Activated CD4-positive, alpha-beta T cell treated with anti-CD3 and anti-CD28 coated beads, Interleukin-2, amount 50 U/mL, for 24 hours (primary cell): ENCODE data around the gene STK11.
"Not testable (repeated sequence)": the region's sequence is repeated elsewhere in the genome, so short reads cannot be mapped to it uniquely, and the experiment has no call there.

Experiments
- DNase-seq, 2 donors: peaks; one replicate each; pipeline ENCODE4 v3.0.0-alpha.2; 2020; ENCODE audit warnings: low read depth in 1 of 2, low spot score in 1 of 2

STK11 gene

DNA sequence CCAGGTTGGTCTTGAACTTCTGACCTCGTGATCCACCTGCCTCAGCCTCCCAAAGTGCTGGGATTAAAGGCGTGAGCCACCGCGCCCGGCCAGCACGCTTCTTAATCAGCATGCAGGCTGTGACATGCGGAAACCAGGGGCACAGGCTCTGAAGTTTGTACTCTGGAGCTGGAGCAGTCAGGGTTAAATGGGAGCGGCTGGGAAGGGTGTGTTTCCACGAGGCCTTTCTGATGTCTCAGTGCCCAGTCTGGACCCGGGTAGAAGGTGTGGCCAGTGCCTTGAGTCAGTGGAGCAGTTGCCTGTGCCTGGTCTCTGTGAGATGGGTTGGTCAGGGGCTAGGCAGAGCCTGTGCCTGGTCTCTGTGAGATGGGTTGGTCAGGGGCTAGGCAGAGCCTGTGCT is 3.3 kb downstream of the STK11 start:
- DNase-seq = not testable (repeated sequence)

DNA sequence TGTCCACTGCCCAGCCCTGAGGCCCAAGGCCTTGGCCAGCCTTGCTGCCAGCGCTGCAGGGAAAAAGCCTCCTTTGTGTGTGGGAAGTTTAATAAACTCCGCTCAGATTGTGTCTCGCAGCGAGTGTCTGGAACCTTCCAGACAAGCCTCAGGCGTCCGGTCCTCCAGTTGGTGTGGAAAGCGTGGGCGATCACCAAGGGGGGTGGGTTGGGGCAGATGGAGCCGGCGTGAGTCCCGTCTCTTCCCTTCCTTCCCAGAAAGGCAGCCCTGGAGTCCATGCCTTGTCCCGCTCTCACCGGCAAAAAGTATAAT is 4.6 kb downstream of the STK11 start:
- DNase-seq = no peak

DNA sequence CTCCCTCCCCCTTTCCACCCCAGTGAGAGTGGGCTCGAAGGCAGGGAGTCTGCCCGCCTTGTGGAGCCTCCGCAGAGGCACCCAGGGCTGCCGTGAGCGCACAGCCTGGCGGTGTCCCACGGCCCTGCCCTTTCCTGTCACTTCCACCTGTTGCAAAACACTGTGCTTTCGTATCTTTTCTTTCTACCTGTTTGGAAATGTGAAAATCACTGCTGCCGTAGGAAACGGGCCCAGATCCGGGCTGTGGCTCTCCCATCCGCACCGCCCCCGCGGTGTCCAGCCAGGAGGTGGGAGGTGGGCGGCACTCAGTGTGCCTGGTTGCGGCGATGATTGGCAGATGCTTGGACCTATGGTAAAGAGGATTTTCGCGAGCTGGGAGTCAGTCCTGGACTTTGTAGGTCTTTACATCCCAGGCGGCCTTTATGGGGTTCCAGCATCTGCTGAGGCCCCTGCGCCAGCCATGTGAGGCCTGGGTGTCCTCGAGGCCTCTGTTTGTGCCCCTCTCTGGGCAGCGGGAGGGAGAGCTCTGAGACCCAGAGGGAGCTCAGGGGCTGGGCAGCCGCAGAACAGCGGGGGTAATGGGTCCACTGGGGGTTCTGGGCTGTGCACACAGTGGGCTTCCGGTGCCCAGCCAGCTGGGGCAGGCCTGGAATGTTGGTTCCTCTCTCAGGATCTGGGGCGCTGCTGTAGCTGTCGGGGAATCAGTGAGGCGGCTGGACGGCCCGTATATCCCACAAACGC is 6.1 kb downstream of the STK11 start:
- no peak for DNase-seq

DNA sequence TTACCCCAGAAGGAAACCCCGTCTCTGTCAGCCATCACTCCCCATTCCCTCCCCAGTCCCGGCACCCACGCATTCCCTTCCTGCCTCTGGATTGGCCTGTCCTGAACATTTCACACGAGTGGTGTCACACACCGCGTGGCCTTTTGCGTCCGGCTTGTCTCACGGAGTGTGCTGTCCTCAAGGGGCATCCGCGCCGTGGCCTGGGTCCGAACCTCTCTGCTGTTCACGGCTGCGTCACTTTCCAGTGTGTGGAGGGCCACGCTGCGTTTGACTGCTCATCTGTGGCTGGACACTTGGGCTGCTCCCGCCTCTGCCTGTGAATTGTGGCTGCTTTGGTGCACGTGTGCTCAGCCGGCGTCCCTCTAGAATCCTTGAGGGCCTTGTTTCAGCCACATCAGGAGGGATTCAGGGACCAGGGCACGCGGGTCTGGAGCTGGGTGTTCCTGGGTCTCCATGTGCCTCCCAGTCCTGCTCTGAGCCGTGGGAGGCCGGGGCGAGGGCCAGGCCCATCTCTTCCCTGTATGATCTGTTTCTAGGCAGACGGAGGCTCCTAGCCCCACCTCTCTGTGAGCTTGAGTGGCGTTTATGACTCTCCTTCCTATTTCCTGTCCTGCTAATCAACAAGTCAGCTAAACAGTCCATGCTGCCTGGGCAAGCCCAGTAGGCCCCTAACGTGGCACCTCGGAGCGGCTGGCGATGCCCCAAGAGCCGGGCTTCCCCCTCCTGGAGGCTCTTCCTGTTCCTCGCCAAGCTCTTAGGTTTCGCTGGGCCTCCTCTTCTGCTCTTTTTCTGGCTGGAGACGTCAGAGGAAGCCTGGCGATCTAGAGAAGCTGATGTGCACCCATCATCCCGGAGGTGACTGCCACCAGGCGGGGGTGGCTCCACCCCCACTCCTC is 8.1 kb downstream of the STK11 start:
- DNase-seq = no peak

- no peak for DNase-seq
Observed at GRCh38 chr19:1214299-1214861, 8.8 kb downstream of the STK11 start.

DNA sequence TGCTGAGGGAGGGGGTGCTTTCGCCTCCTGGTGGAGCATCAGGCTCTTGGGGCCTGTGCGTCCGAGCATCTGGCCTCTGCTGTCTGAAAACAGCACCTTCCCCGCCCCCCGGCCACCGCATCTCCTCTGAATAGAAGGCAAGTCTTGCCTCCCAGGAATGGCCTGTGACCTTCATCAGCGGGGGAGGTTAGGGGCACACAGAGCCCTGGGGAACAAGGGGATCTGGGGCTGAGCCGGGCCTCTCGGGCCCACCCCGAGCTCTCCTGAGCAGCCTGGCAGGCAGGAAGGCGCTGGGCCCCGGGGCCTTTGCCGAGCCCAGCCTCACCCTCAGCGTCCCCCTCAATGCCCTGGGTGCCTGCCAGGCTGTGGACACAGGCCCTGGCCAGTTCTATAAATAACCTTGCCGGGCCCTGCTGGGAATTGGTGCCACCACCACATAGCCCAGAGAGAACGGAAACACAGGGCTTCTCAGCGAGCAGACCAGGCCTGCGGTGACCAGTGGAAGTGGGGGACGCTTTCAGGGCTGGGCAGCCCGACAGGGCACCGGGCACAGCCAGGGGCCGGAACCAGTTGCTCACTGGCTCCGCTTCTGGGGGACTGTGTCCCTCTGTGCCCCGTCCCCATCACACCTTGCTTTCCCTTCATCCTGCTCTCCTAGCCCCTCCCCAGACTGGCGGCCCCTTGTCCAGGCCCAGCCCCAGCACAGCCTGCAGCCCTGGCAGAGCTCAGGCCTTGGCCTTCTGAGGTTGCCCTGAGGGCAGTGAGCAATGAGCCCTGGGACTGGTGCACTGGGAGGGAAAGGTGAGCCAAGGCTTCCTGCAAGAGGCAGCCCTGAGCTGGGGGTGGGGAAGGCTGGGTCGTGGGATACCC is 9.5 kb downstream of the STK11 start:
- DNase-seq = no peak

DNA sequence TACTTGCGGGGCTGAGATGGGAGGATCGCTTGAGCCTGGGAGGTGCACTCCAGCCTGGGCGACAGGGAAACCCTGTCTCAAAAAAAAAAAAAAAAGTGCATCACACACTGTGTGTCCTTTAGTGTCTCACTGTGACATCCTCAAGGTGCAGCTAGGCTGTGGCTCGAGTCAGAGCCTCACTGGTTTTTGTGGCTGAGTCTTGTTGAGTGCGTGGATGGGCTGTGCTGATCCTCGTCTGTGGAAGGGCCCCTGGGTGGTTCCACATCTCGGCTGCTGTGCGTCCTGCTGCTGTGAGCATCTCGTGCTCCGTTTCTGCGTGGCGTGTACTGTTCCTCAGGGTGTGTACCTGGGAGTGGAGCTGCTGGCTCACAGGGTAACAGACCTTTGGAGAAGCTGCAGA is 11.2 kb downstream of the STK11 start:
- DNase-seq = no peak

GRCh38 chr19:1217366-1217765 is 11.8 kb downstream of the STK11 start:
- no peak for DNase-seq

DNA sequence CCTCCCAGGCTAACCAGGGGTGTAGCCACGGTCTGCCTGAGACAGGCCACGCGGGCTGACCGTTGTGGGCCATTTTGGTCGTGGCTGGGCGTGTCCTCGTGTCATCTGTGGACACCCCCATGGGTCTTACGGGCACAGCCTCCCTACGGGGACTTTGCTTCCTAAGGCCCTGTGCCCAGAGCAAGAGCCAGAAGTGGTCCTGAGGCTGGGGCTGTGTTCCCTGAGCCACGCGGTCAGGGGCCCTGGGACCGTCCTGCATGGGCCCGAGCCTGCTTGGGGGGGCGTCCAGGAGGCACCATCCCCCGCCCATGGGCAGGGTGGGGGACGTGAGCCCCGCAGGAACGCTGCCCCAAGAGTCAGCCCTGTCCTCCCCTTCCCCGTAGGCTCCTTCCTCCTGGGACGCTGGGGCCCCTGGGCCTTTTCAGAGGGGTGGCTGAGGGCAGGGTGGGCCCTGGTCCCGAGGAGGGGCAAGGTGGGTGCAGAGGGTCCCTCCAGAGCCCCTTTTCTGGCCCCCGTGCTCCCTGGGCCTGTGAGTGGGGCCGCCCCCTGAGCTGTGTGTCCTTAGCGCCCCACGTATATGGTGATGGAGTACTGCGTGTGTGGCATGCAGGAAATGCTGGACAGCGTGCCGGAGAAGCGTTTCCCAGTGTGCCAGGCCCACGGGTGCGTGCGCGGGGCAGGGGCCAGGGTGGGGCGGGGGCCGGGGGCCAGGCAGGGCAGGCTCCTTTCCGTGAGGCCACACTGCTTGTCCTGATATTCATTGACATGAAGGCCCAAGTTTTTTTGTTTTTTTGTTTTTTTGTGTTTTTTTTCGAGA is 13.4 kb downstream of the STK11 start:
- DNase-seq = no peak

DNA sequence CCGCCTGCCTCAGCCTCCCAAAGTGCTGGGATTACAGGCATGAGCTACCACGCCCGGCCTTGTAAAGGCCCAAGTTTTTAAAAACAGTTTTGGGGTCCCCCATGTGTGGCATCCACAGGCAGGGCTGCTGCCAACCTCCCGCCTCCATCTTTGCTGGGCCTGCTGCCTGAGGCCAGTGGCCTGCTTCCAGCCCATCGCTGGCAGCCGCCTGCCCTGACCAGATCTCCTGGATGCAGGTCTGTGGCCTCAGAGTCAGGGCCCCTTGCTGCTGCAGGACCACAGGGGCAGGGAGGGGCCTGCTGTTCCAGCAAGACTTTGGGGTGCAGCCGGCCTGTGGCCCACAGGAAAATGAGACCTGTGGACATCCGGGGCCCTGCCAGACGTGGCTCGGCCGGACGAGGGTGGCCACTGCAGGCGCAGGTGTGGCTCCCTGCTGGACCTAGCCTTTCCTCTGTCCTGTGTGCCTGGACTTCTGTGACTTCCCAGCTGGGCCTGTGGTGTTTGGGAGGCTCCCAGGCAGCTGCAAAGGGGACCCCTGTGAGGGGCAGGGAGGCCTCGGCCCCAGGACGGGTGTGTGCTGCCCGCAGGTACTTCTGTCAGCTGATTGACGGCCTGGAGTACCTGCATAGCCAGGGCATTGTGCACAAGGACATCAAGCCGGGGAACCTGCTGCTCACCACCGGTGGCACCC is 14.4 kb downstream of the STK11 start:
- no peak for DNase-seq

- no peak for DNase-seq
Observed at GRCh38 chr19:1220477-1220930, 14.9 kb downstream of the STK11 start.

GRCh38 chr19:1220976-1221903 is 15.7 kb downstream of the STK11 start:
- DNase-seq = no peak

DNA sequence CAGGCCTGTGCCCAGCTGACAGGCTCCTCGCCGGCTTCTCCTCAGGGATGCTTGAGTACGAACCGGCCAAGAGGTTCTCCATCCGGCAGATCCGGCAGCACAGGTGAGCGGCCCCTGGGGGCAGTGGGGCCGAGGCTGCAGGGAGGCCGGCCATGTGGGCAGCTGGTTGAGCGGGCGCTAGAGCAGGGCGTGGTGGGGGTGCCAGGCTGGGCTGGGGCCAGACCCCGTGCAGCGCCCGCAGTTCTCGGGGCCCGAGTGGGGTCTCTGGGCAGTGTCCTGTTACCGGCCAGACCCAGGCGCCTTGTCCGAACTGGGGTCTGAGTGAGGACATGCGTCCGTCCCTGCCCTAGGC is 16.3 kb downstream of the STK11 start:
- no peak for DNase-seq

DNA sequence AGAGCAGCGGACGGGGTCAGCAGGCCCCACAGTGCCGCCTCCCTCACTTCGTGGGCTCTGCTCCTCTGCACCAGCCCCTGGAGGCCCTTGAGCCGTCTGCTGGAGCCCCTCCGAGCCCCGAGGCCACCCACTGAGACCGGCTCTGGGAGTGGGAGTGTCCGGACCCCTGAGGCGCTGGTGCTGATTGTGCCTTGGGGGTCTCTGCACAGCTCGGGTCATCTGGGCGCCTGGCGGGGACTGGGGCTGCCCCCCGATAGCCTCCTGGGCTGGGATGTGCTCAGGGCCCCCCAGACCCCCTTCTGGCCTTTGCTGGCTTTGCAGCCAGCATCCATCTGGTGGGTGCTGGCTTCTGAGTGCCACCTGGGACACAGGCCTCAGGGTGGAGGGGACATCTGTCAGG is 16.8 kb downstream of the STK11 start:
- DNase-seq = no peak

DNA sequence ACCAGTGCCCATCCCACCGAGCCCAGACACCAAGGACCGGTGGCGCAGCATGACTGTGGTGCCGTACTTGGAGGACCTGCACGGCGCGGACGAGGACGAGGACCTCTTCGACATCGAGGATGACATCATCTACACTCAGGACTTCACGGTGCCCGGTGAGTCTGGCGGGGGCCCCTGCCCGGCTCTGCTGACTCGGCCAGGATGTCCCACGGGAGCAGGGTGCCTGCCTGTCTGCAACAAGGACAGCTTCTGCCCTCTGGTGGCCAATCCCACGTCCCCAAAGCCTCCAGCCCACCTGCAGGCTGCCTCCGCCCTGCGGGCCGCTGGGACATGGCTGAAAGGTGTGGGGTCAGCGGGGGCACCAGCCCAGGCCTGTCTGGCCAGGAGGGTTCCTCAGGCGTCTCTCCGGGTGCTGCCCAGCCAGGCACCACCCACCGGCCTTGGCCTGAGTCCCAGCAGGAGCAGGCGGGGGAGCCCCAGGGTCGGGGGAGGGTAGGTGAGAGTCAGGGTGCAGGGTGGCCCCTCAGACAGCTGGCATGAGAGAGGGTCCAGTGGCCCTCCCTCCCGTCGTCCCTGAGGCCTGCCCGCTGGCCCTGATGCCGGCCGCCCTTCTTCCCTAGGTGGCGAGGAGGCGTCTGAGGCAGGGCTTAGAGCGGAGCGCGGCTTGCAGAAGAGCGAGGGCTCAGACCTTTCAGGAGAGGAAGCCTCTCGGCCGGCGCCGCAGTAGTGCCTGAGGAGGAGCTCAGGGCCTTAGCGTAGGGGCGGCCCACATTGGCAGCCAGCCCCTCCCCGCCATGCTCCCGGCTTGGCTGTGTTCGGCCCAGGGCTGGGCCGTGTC is 17.7 kb downstream of the STK11 start:
- DNase-seq = no peak

- DNase-seq = no peak
Observed at GRCh38 chr19:1224047-1224825, 18.7 kb downstream of the STK11 start.

DNA sequence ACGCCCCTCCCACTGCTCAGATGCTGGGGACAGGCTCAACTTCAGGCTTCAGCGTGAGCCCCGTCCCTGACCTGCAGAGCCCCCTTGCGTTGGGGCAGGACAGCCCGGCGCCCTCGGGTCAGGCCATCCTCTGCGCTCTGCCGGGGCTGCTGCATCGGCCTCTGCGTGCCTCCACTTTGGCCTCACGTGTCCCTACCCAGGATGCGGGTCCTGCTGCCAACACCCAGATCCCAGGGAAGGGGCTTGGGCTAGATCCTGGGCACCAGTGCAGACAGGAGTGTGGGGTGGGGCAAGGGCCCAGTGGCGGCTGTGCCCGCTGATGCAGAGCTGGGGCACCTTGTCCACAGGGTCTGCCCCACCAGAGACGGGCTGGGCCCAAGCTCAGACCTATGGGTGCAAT is 19.3 kb downstream of the STK11 start:
- no peak for DNase-seq
